Activated T-cell treated with anti-CD3 and anti-CD28 coated beads, Interleukin-2, amount 50 U/mL, for 4 hours (primary cell): ENCODE measurements around the gene LRRC56. TPM values are rescaled to one million over a fixed set of nuclear protein-coding genes. Genes with fewer than 3 reads are reported as not detected.

ENCODE experiments used
- total RNA-seq, 3 donors: library from RNA; stranded (reverse); gene quantifications; one replicate each; pipeline ENCODE4 v1.2.1, GENCODE V29; 2021

The LRRC56 gene
- total RNA-seq, 3 donors from 2014 or later: 1.4 to 2.7 (median 1.7) TPM

Other genes with a start within 250 kb of the LRRC56 start
- gene PGGHG, start 248.4 kb upstream of the LRRC56 start, total RNA-seq: 10 to 100 TPM; 16.6 to 76.3 (median 28.3) TPM
- gene IFITM5, start 238.0 kb upstream of the LRRC56 start, total RNA-seq: not detected
- gene IFITM2, start 229.7 kb upstream of the LRRC56 start, total RNA-seq: 100 to 1,000 TPM; 197 to 257 (median 231) TPM
- 100 to 1,000 TPM in 2 of 3 donors, 10 to 100 TPM in 1; 99.3 to 144 (median 120) TPM for gene IFITM1, start 223.5 kb upstream of the LRRC56 start, total RNA-seq
- 10 to 100 TPM in 2 of 3 donors, 1 to 10 TPM in 1; 5.3 to 24.6 (median 20.4) TPM for gene IFITM3, start 216.7 kb upstream of the LRRC56 start, total RNA-seq
- gene B4GALNT4, start 168.0 kb upstream of the LRRC56 start, total RNA-seq: 1 to 10 TPM; 3.8 to 6.1 (median 5.5) TPM
- under 1 TPM; 0.11 to 0.40 (median 0.16) TPM for gene PKP3, start 143.3 kb upstream of the LRRC56 start, total RNA-seq
- 10 to 100 TPM; 26.7 to 29.3 (median 29.2) TPM for gene SIGIRR, start 122.5 kb upstream of the LRRC56 start, total RNA-seq
- gene ANO9, start 95.5 kb upstream of the LRRC56 start, total RNA-seq: 10 to 100 TPM; 16.5 to 21.7 (median 20.4) TPM
- 10 to 100 TPM; 25.7 to 30.9 (median 29.1) TPM for gene PTDSS2, start 87.2 kb upstream of the LRRC56 start, total RNA-seq
- gene RNH1, start 30.3 kb upstream of the LRRC56 start, total RNA-seq: 100 to 1,000 TPM; 159 to 172 (median 160) TPM
- gene HRAS, start 2.0 kb upstream of the LRRC56 start, total RNA-seq: 100 to 1,000 TPM in 1 of 3 donors, 10 to 100 TPM in 2; 92.2 to 108 (median 95.0) TPM
- gene LMNTD2, start 23.2 kb downstream of the LRRC56 start, total RNA-seq: 1 to 10 TPM in 2 of 3 donors, under 1 TPM in 1; 0.71 to 1.3 (median 1.1) TPM
- gene RASSF7, start 23.4 kb downstream of the LRRC56 start, total RNA-seq: 10 to 100 TPM; 15.1 to 17.4 (median 16.1) TPM
- gene PHRF1, start 38.9 kb downstream of the LRRC56 start, total RNA-seq: 10 to 100 TPM; 57.7 to 59.2 (median 57.7) TPM
- 10 to 100 TPM; 16.3 to 26.7 (median 17.7) TPM for gene IRF7, start 78.4 kb downstream of the LRRC56 start, total RNA-seq
- gene CDHR5, start 87.4 kb downstream of the LRRC56 start, total RNA-seq: not detected
- not detected for gene SCT, start 89.7 kb downstream of the LRRC56 start, total RNA-seq
- under 1 TPM in 2 of 3 donors, not detected in 1; 0.13 to 0.28 TPM for gene DRD4, start 99.7 kb downstream of the LRRC56 start, total RNA-seq
- gene DEAF1, start 157.7 kb downstream of the LRRC56 start, total RNA-seq: 10 to 100 TPM; 53.1 to 59.6 (median 54.5) TPM
- gene TMEM80, start 158.3 kb downstream of the LRRC56 start, total RNA-seq: 1 to 10 TPM; 6.8 to 7.5 (median 7.0) TPM
- gene EPS8L2, start 168.7 kb downstream of the LRRC56 start, total RNA-seq: 10 to 100 TPM in 1 of 3 donors, 1 to 10 TPM in 2; 5.2 to 13.0 (median 7.0) TPM
- 100 to 1,000 TPM; 281 to 316 (median 313) TPM for gene TALDO1, start 209.9 kb downstream of the LRRC56 start, total RNA-seq
- gene GATD1, start 240.0 kb downstream of the LRRC56 start, total RNA-seq: 10 to 100 TPM; 48.3 to 49.8 (median 49.7) TPM